Measurements from ENCODE around the gene SETBP1.

The SETBP1 gene

GRCh38 chr18:44791520-44791919 is 110.8 kb downstream of the SETBP1 start (continued):
- TF ChIP-seq, protein P1, sequence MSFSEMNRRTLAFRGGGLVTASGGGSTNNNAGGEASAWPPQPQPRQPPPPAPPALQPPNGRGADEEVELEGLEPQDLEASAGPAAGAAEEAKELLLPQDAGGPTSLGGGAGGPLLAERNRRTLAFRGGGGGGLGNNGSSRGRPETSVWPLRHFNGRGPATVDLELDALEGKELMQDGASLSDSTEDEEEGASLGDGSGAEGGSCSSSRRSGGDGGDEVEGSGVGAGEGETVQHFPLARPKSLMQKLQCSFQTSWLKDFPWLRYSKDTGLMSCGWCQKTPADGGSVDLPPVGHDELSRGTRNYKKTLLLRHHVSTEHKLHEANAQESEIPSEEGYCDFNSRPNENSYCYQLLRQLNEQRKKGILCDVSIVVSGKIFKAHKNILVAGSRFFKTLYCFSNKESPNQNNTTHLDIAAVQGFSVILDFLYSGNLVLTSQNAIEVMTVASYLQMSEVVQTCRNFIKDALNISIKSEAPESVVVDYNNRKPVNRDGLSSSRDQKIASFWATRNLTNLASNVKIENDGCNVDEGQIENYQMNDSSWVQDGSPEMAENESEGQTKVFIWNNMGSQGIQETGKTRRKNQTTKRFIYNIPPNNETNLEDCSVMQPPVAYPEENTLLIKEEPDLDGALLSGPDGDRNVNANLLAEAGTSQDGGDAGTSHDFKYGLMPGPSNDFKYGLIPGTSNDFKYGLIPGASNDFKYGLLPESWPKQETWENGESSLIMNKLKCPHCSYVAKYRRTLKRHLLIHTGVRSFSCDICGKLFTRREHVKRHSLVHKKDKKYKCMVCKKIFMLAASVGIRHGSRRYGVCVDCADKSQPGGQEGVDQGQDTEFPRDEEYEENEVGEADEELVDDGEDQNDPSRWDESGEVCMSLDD (tag by site-specific recombination; IDR thresholded peaks at IDR 0.05): no peak
- TF ChIP-seq ZNF311 (tag by site-specific recombination; IDR thresholded peaks at IDR 0.05; ENCODE audit: borderline replicate concordance): no peak
- TF ChIP-seq SCRT2 (tag by site-specific recombination; IDR thresholded peaks at IDR 0.05): no peak

- Histone ChIP-seq H3K4me3 (ENCODE audit: low read depth, low read length) (no peak overlapping the region), H3K4me1 (ENCODE audit: control insufficient read depth, insufficient read depth, low read length) (peaks cover 25% of the 10 kb centered on the region), H3K27ac (ENCODE audit: extremely low read depth, low read depth, low read length) (no peak overlapping the region), H3K9me3 (ENCODE audit: control insufficient read depth, insufficient read depth, low read depth, low read length) (no peaks in the 10 kb centered on the region), H3K36me3 (ENCODE audit: control insufficient read depth in 2 of 2, insufficient read depth in 1 of 2, low read length in 2 of 2) (no peaks in the 10 kb centered on the region)
- ChIA-PET POLR2A (no interaction called here), CTCF (interaction anchor here (0.6 kb wide), 1 partner anchor 108 kb away, joined by 5 read pairs; no protein-coding TSS in a partner anchor)
- TF ChIP-seq ZNF121 (tag by site-specific recombination; IDR thresholded peaks at IDR 0.05): no peak
- no peak for TF ChIP-seq BCL11B (tag by site-specific recombination; IDR thresholded peaks at IDR 0.05; ENCODE audit: low read depth)
- no peak for TF ChIP-seq ZFHX2 (tag by site-specific recombination; conservative IDR thresholded peaks at IDR 0.05)
- TF ChIP-seq ZNF561 (tag by site-specific recombination; IDR thresholded peaks at IDR 0.05; ENCODE audit: borderline replicate concordance): no peak
- no peak for TF ChIP-seq TCF7L2 (IDR thresholded peaks at IDR 0.05; ENCODE audit: borderline replicate concordance, low read depth, low read length)
- TF ChIP-seq ZNF426 (tag by site-specific recombination; IDR thresholded peaks at IDR 0.05): no peak
- TF ChIP-seq TRIM28 (IDR thresholded peaks at IDR 0.05; ENCODE audit: borderline replicate concordance, low read length): no peak
- no peak for TF ChIP-seq HOXA7 (CRISPR knock-in tag; IDR thresholded peaks at IDR 0.05; ENCODE audit: borderline replicate concordance)
- TF ChIP-seq, protein P2, sequence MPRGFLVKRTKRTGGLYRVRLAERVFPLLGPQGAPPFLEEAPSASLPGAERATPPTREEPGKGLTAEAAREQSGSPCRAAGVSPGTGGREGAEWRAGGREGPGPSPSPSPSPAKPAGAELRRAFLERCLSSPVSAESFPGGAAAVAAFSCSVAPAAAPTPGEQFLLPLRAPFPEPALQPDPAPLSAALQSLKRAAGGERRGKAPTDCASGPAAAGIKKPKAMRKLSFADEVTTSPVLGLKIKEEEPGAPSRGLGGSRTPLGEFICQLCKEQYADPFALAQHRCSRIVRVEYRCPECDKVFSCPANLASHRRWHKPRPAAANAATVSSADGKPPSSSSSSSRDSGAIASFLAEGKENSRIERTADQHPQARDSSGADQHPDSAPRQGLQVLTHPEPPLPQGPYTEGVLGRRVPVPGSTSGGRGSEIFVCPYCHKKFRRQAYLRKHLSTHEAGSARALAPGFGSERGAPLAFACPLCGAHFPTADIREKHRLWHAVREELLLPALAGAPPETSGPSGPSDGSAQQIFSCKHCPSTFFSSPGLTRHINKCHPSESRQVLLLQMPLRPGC (tag by site-specific recombination; IDR thresholded peaks at IDR 0.05): no peak
- TF ChIP-seq ZNF24 (tag by site-specific recombination; IDR thresholded peaks at IDR 0.05): no peak
- TF ChIP-seq ZNF654 (tag by site-specific recombination; IDR thresholded peaks at IDR 0.05; ENCODE audit: low read depth): no peak
- no peak for TF ChIP-seq ZNF701 (tag by site-specific recombination; IDR thresholded peaks at IDR 0.05)
- no peak for TF ChIP-seq ZNF510 (tag by site-specific recombination; IDR thresholded peaks at IDR 0.05; ENCODE audit: insufficient replicate concordance)
- no peak for TF ChIP-seq OSR2 (tag by site-specific recombination; IDR thresholded peaks at IDR 0.05)
- no peak for TF ChIP-seq ZNF19 (tag by site-specific recombination; IDR thresholded peaks at IDR 0.05; ENCODE audit: low read depth)
- TF ChIP-seq MZF1 (tag by site-specific recombination; IDR thresholded peaks at IDR 0.05; ENCODE audit: borderline replicate concordance): no peak
- no peak for TF ChIP-seq ZNF664 (tag by site-specific recombination; IDR thresholded peaks at IDR 0.05)
- no peak for TF ChIP-seq ZNF23 (tag by site-specific recombination; IDR thresholded peaks at IDR 0.05; ENCODE audit: borderline replicate concordance)
Observed at GRCh38 chr18:44792456-44793061, 111.9 kb downstream of the SETBP1 start.

DNA sequence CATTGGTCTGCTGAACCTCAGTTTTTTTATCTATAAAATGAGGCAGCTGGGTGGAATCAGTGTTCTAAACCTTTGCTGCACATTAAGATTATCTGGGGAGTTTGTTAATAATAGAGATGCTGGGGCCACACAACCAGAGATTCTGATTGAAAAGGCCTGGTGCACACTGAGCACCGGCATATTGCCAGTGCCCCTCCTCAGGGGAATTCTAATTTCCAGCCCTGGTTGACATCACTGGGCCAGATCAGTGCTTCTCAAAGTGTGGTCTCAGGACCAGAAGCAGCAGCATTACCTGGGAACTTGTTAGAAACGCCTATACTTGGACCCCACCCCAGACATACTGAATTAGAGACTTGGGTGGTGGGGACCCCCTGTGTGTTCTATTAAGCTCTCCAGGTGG is 112.5 kb downstream of the SETBP1 start:
- ChIA-PET POLR2A (no interaction called here), CTCF (interaction anchor here (0.6 kb wide), 1 partner anchor 108 kb away, joined by 5 read pairs; no protein-coding TSS in a partner anchor)
- no peaks in the 10 kb centered on the region for H3K36me3 ChIP-seq (ENCODE audit: control insufficient read depth in 2 of 2, insufficient read depth in 1 of 2, low read length in 2 of 2)
- no peak overlapping the region for H3K27ac ChIP-seq (ENCODE audit: extremely low read depth, low read depth, low read length)
- H3K4me1 ChIP-seq (ENCODE audit: control insufficient read depth, insufficient read depth, low read length): peaks cover 25% of the 10 kb centered on the region
- no peak overlapping the region for H3K4me3 ChIP-seq (ENCODE audit: low read depth, low read length)
- TF ChIP-seq, protein P3, sequence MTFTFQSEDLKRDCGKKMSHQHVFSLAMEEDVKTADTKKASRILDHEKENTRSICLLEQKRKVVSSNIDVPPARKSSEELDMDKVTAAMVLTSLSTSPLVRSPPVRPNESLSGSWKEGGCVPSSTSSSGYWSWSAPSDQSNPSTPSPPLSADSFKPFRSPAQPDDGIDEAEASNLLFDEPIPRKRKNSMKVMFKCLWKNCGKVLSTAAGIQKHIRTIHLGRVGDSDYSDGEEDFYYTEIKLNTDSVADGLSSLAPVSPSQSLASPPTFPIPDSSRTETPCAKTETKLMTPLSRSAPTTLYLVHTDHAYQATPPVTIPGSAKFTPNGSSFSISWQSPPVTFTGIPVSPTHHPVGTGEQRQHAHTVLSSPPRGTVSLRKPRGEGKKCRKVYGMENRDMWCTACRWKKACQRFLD (tag by site-specific recombination; IDR thresholded peaks at IDR 0.05): no peak
- no peaks in the 10 kb centered on the region for H3K9me3 ChIP-seq (ENCODE audit: control insufficient read depth, insufficient read depth, low read depth, low read length)
